Activated CD4-positive, CD25-positive, alpha-beta regulatory T cell treated with anti-CD3 and anti-CD28 coated beads, Interleukin-2, amount 50 U/mL, for 16 hours (primary cell): ENCODE measurements around the gene MAD1L1.
"Not testable (repeated sequence)": the region's sequence is repeated elsewhere in the genome, so short reads cannot be mapped to it uniquely, and the experiment has no call there.

Experiments
- DNase-seq: peaks from one replicate; pipeline ENCODE4 v3.0.0-alpha.2; 2020; ENCODE audit warnings: low read depth, low spot score

Gene MAD1L1

GRCh38 chr7:1823376-1824150, 409.2 kb downstream of the MAD1L1 start:
- DNase-seq = no peak

GRCh38 chr7:1819259-1819841, 413.4 kb downstream of the MAD1L1 start:
- DNase-seq = no peak

GRCh38 chr7:1818575-1819258, 414.0 kb downstream of the MAD1L1 start:
- DNase-seq = no peak

- no peak for DNase-seq
Measured at GRCh38 chr7:1817061-1817712, 415.6 kb downstream of the MAD1L1 start.

- DNase-seq = not testable (repeated sequence)
Measured at GRCh38 chr7:1816451-1816850, 416.3 kb downstream of the MAD1L1 start.

- not testable (repeated sequence) for DNase-seq
Measured at GRCh38 chr7:1815551-1816281, 417.0 kb downstream of the MAD1L1 start.

GRCh38 chr7:1815051-1815481, 417.7 kb downstream of the MAD1L1 start:
- no peak for DNase-seq

GRCh38 chr7:1814089-1814811, 418.5 kb downstream of the MAD1L1 start:
- no peak for DNase-seq

GRCh38 chr7:1813394-1814088, 419.2 kb downstream of the MAD1L1 start:
- no peak for DNase-seq

GRCh38 chr7:1812509-1813393, 420.0 kb downstream of the MAD1L1 start:
- DNase-seq = no peak

GRCh38 chr7:1811850-1812508, 420.8 kb downstream of the MAD1L1 start:
- no peak for DNase-seq

- DNase-seq = no peak
Measured at GRCh38 chr7:1810961-1811849, 421.5 kb downstream of the MAD1L1 start.

GRCh38 chr7:1810521-1810920, 422.2 kb downstream of the MAD1L1 start:
- no peak for DNase-seq

GRCh38 chr7:1809601-1810258, 423.0 kb downstream of the MAD1L1 start:
- DNase-seq = no peak

- no peak for DNase-seq
Measured at GRCh38 chr7:1809070-1809469, 423.7 kb downstream of the MAD1L1 start.

GRCh38 chr7:1807821-1808600, 424.7 kb downstream of the MAD1L1 start:
- DNase-seq = no peak
